SK-N-SH (cell line): ENCODE data around the gene MGAT4A. TPM values are rescaled to one million over a fixed set of nuclear protein-coding genes. Genes with fewer than 3 reads are reported as not detected.

Source experiments
- CTCF ChIA-PET: fragments of 300-600, 350-600 bp; formaldehyde crosslinking; extraction: SDS; loops from one replicate; lab custom pipeline; 2021; lab: Yijun Ruan, JAX
- POLR2A ChIA-PET: fragments of 350-600 bp; sonication (Branson Sonifier 250); formaldehyde crosslinking; extraction: SDS; loops from one replicate; lab custom pipeline; 2020; ENCODE audit warnings: antibody characterized with exemption, inconsistent platforms; lab: Yijun Ruan, JAX
- DNase-seq: peaks from one replicate; pipeline ENCODE4 v3.0.0; 2012
- H2AFZ ChIP-seq: fragments of 200-600 bp; sonication (generic); 2 replicates; pipeline ENCODE4 v1.8.1; 2016; ENCODE audit warnings: antibody characterized with exemption, mild to moderate bottlenecking, low read depth
- H3F3A ChIP-seq: fragments of 200-600 bp; sonication (generic); replicated peaks from 2 replicates; pipeline ENCODE3; 2016; ENCODE audit warnings: antibody characterized with exemption, mild to moderate bottlenecking; ENCODE audit not compliant: insufficient read depth
- H3K27ac ChIP-seq, 2 experiments: fragments of 200-500 bp in 1 of 2; fragments of 200-600 bp in 1 of 2; sonication (Bioruptor generic) in 1 of 2; sonication (generic), shearing (Covaris generic) in 1 of 2; 2 replicates each; pipeline versions ENCODE4 v1.5.1 to v1.6.1; 2014 to 2016; ENCODE audit warnings: low read depth in 2 of 2, inconsistent platforms in 1 of 2, low read length in 1 of 2, mild to moderate bottlenecking in 1 of 2, mixed read lengths in 1 of 2
- H3K27me3 ChIP-seq: fragments of 200-600 bp; sonication (generic), shearing (Covaris generic); 2 replicates; pipeline ENCODE4 v1.6.1; 2016; ENCODE audit warnings: mixed run types; ENCODE audit not compliant: insufficient read depth
- H3K36me3 ChIP-seq, 2 experiments: fragments of 200-500 bp in 1 of 2; fragments of 200-600 bp in 1 of 2; sonication (Bioruptor generic) in 1 of 2; sonication (generic) in 1 of 2; replicated peaks in 1 of 2; 2 replicates each; pipeline versions ENCODE3 to v1.5.1; 2014 to 2016; ENCODE audit warnings: low read length in 1 of 2, mild to moderate bottlenecking in 1 of 2; ENCODE audit not compliant: insufficient read depth in 2 of 2, control insufficient read depth in 1 of 2
- H3K4me1 ChIP-seq, 2 experiments: fragments of 200-500 bp in 1 of 2; fragments of 200-600 bp in 1 of 2; sonication (Bioruptor generic) in 1 of 2; sonication (generic), shearing (Covaris generic) in 1 of 2; 2 replicates each; pipeline versions ENCODE4 v1.5.1 to v1.6.1; 2014 to 2016; ENCODE audit warnings: low read depth in 1 of 2, low read length in 1 of 2, mixed run types in 1 of 2; ENCODE audit not compliant: insufficient read depth in 2 of 2, control insufficient read depth in 1 of 2
- H3K4me2 ChIP-seq: fragments of 200-600 bp; sonication (generic), shearing (Covaris generic); 2 replicates; pipeline ENCODE4 v1.6.1; 2017; ENCODE audit warnings: mixed run types
- H3K4me3 ChIP-seq, 2 experiments: fragments of 200-500 bp in 1 of 2; fragments of 200-600 bp in 1 of 2; sonication (Bioruptor generic) in 1 of 2; sonication (generic), shearing (Covaris generic) in 1 of 2; 2 replicates each; pipeline versions ENCODE4 v1.5.1 to v1.8.1; 2014 to 2016; ENCODE audit warnings: low read depth in 2 of 2, inconsistent platforms in 1 of 2, low read length in 1 of 2, mild to moderate bottlenecking in 1 of 2, mixed read lengths in 1 of 2, moderate library complexity in 1 of 2
- H3K79me2 ChIP-seq: fragments of 200-600 bp; sonication (generic); 2 replicates; pipeline ENCODE4 v1.8.1; 2017; ENCODE audit warnings: mild to moderate bottlenecking; ENCODE audit not compliant: insufficient read depth
- H3K9ac ChIP-seq: fragments of 200-600 bp; sonication (generic); 2 replicates; pipeline ENCODE4 v1.6.1; 2017; ENCODE audit warnings: mixed run types
- H3K9me2 ChIP-seq: fragments of 200-600 bp; sonication (generic); 2 replicates; pipeline ENCODE4 v1.6.1; 2017; ENCODE audit warnings: mixed run types
- H3K9me3 ChIP-seq: fragments of 200-600 bp; sonication (generic); 2 replicates; pipeline ENCODE4 v1.6.1; 2017; ENCODE audit warnings: mixed run types, mild to moderate bottlenecking, moderate library complexity
- H4K20me1 ChIP-seq: fragments of 200-600 bp; sonication (generic); 2 replicates; pipeline ENCODE4 v1.6.1; 2017; ENCODE audit warnings: mild to moderate bottlenecking, mixed run types; ENCODE audit not compliant: insufficient read depth
- CHD2 ChIP-seq: fragments of 150-350 bp; IDR thresholded peaks from 2 replicates; pipeline ENCODE4 v1.6.1; 2018; ENCODE audit warnings: low read length; ENCODE audit not compliant: partially characterized antibody
- FOSL2 ChIP-seq: IDR thresholded peaks from 2 replicates; pipeline ENCODE4 v1.4.0; 2012; ENCODE audit warnings: low read depth, mild to moderate bottlenecking, moderate library complexity, borderline replicate concordance
- GATA2 ChIP-seq: sonication (generic); formaldehyde crosslinking; IDR thresholded peaks from 2 replicates; pipeline ENCODE4 v1.5.0; 2020; ENCODE audit warnings: mild to moderate bottlenecking, missing genetic modification reagents
- IRF3 ChIP-seq: fragments of 150-350 bp; IDR thresholded peaks from 2 replicates; pipeline ENCODE4 v1.6.1; 2016; ENCODE audit warnings: mild to moderate bottlenecking, low read depth, low read length
- MAX ChIP-seq: IDR thresholded peaks from 2 replicates; pipeline ENCODE4 v1.4.0; 2012; ENCODE audit warnings: low read depth
- MEF2A ChIP-seq: IDR thresholded peaks from 2 replicates; pipeline ENCODE4 v1.4.0; 2012; ENCODE audit warnings: low read depth, borderline replicate concordance
- RAD21 ChIP-seq: IDR thresholded peaks from 2 replicates; pipeline ENCODE4 v1.6.1; 2012; ENCODE audit warnings: mild to moderate bottlenecking, low read length
- RFX5 ChIP-seq: IDR thresholded peaks from 2 replicates; pipeline ENCODE4 v1.6.1; 2012; ENCODE audit warnings: mild to moderate bottlenecking, improper control_type of control experiment, low read length
- TAF1 ChIP-seq: IDR thresholded peaks from 2 replicates; pipeline ENCODE4 v1.6.1; 2012; ENCODE audit warnings: low read depth, mild to moderate bottlenecking, low read length, moderate library complexity, borderline replicate concordance
- ZBTB33 ChIP-seq: IDR thresholded peaks from 2 replicates; pipeline ENCODE4 v1.4.0; 2012; ENCODE audit warnings: low read depth, borderline replicate concordance
- WGBS: methylation state at CpG from one replicate; pipeline ENCODE4 v1.1.6; 2017; ENCODE audit warnings: low lambda C conversion rate; 5-methylcytosine and 5-hydroxymethylcytosine counted together
- polyA plus RNA-seq, 3 experiments: library from polyadenylated mRNA; depleted of rRNA; stranded (reverse); fragments of >200 nt; gene quantifications; 2 replicates each; pipeline ENCODE4 v1.2.3, GENCODE V29; 2012
- TF ChIP-seq, protein P1 (sequence below): IDR thresholded peaks from 2 replicates; pipeline ENCODE4 v1.6.1; 2012; ENCODE audit warnings: mild to moderate bottlenecking, low read depth, low read length, moderate library complexity
- TF ChIP-seq, protein P2 (sequence below): IDR thresholded peaks from 2 replicates; pipeline ENCODE4 v1.4.0; 2012; ENCODE audit warnings: low read depth, borderline replicate concordance
- TF ChIP-seq, protein P3 (sequence below): IDR thresholded peaks from 2 replicates; pipeline ENCODE4; 2012

The MGAT4A gene
- polyA plus RNA-seq, 1 of the 3 experiments (the other 2 are of a cell fraction), result 0.07 TPM

- Histone ChIP-seq H3K9ac (peak overlapping the region; percentile 93), H3F3A (no peaks in the 10 kb centered on the region), H3K79me2 (peaks cover 69% of the 10 kb centered on the region), H3K4me1 (peaks cover 5 to 53% of the 10 kb centered on the region in 2 experiments; a peak in 3 of 4 replicates), H3K9me3 (no peaks in the 10 kb centered on the region), H4K20me1 (no peaks in the 10 kb centered on the region; the same call in 1 of the 2 replicates), H2AFZ (peak overlapping the region; percentile 82), H3K4me2 (peak overlapping the region; percentile 71), H3K27ac (peak overlapping the region; percentile 82 to 93), H3K4me3 (peak overlapping the region; percentile 79 to 98)
- ChIA-PET CTCF (interaction anchor here (0.8 to 1.6 kb wide), 4 partner anchors 32 to 228 kb away, joined by 3 to 5 read pairs (median 3); no protein-coding TSS in a partner anchor), POLR2A (interaction anchor here (0.6 to 0.9 kb wide), 2 partner anchors 13 to 24 kb away, joined by 3 to 4 read pairs; no protein-coding TSS in a partner anchor)
- peak; percentile 71 for DNase-seq
- no peak for TF ChIP-seq CHD2
- TF ChIP-seq, protein P1, sequence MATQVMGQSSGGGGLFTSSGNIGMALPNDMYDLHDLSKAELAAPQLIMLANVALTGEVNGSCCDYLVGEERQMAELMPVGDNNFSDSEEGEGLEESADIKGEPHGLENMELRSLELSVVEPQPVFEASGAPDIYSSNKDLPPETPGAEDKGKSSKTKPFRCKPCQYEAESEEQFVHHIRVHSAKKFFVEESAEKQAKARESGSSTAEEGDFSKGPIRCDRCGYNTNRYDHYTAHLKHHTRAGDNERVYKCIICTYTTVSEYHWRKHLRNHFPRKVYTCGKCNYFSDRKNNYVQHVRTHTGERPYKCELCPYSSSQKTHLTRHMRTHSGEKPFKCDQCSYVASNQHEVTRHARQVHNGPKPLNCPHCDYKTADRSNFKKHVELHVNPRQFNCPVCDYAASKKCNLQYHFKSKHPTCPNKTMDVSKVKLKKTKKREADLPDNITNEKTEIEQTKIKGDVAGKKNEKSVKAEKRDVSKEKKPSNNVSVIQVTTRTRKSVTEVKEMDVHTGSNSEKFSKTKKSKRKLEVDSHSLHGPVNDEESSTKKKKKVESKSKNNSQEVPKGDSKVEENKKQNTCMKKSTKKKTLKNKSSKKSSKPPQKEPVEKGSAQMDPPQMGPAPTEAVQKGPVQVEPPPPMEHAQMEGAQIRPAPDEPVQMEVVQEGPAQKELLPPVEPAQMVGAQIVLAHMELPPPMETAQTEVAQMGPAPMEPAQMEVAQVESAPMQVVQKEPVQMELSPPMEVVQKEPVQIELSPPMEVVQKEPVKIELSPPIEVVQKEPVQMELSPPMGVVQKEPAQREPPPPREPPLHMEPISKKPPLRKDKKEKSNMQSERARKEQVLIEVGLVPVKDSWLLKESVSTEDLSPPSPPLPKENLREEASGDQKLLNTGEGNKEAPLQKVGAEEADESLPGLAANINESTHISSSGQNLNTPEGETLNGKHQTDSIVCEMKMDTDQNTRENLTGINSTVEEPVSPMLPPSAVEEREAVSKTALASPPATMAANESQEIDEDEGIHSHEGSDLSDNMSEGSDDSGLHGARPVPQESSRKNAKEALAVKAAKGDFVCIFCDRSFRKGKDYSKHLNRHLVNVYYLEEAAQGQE, result no peak
- no peak for TF ChIP-seq GATA2 (CRISPR knock-in tag)
- TF ChIP-seq RFX5, result no peak
- TF ChIP-seq FOSL2, result no peak
- no peak for TF ChIP-seq ZBTB33
- TF ChIP-seq IRF3, result no peak
- TF ChIP-seq MEF2A, result no peak
- TF ChIP-seq RAD21, result no peak
- TF ChIP-seq, protein P2, sequence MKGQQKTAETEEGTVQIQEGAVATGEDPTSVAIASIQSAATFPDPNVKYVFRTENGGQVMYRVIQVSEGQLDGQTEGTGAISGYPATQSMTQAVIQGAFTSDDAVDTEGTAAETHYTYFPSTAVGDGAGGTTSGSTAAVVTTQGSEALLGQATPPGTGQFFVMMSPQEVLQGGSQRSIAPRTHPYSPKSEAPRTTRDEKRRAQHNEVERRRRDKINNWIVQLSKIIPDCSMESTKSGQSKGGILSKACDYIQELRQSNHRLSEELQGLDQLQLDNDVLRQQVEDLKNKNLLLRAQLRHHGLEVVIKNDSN, result no peak
- TF ChIP-seq MAX, result no peak
- TF ChIP-seq, protein P3, sequence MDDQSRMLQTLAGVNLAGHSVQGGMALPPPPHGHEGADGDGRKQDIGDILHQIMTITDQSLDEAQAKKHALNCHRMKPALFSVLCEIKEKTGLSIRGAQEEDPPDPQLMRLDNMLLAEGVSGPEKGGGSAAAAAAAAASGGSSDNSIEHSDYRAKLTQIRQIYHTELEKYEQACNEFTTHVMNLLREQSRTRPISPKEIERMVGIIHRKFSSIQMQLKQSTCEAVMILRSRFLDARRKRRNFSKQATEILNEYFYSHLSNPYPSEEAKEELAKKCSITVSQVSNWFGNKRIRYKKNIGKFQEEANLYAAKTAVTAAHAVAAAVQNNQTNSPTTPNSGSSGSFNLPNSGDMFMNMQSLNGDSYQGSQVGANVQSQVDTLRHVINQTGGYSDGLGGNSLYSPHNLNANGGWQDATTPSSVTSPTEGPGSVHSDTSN, result no peak
- no peak for TF ChIP-seq TAF1
- TF ChIP-seq, all 33 proteins: peak for 0
- no peaks in the 10 kb centered on the region for H3K9me2 ChIP-seq
- WGBS, result 9% methylated on average over 15 of the region's 29 CpGs
- no peaks in the 10 kb centered on the region for H3K27me3 ChIP-seq
- peaks cover 34 to 39% of the 10 kb centered on the region in 2 experiments for H3K36me3 ChIP-seq
Observed at GRCh38 chr2:98608962-98609604, 121.8 kb downstream of the MGAT4A start.
